HEK293 (cell line): ENCODE measurements around the gene MARK4.

Source experiments
- CTCF ChIA-PET: fragments of 350-600 bp; formaldehyde crosslinking; extraction: SDS; loops from one replicate; lab custom pipeline; 2021; ENCODE audit warnings: antibody characterized with exemption; lab: Yijun Ruan, JAX
- POLR2A ChIA-PET: fragments of 300-600 bp; formaldehyde crosslinking; extraction: SDS; loops from one replicate; lab custom pipeline; 2020; ENCODE audit warnings: antibody characterized with exemption, inconsistent platforms; lab: Yijun Ruan, JAX
- H3K27ac ChIP-seq: fragments of 200-500 bp; sonication (Bioruptor generic); 2 replicates; pipeline ENCODE4 v1.5.1; 2014; ENCODE audit warnings: low read depth, low read length, control low read depth, inconsistent platforms; ENCODE audit errors: extremely low read depth
- H3K36me3 ChIP-seq, 2 experiments: fragments of 200-500 bp in 1 of 2; sonication (Bioruptor generic) in 1 of 2; 1 replicate in 1 of 2; 2 replicates in 1 of 2; pipeline ENCODE4 v1.5.1; 2014 to 2017; ENCODE audit warnings: inconsistent platforms in 2 of 2, low read length in 2 of 2; ENCODE audit not compliant: control insufficient read depth in 2 of 2, insufficient read depth in 1 of 2
- H3K4me1 ChIP-seq: fragments of 200-500 bp; sonication (Bioruptor generic); 2 replicates; pipeline ENCODE4 v1.5.1; 2014; ENCODE audit warnings: mild to moderate bottlenecking, low read length, inconsistent platforms; ENCODE audit not compliant: control insufficient read depth, insufficient read depth
- H3K4me3 ChIP-seq: 2 replicates; pipeline ENCODE4 v1.5.1; 2011; ENCODE audit warnings: low read depth, mild to moderate bottlenecking, control low read depth, low read length, moderate library complexity
- H3K9me3 ChIP-seq: fragments of 200-500 bp; sonication (Bioruptor generic); 2 replicates; pipeline ENCODE4 v1.5.1; 2014; ENCODE audit warnings: low read depth, low read length, inconsistent platforms; ENCODE audit not compliant: control insufficient read depth, insufficient read depth
- AEBP2 ChIP-seq: fragments of 450-650 bp; formaldehyde crosslinking; IDR thresholded peaks from 2 replicates; pipeline ENCODE4 v1.5.1; 2016; ENCODE audit warnings: missing biosample characterization, missing genetic modification characterization, borderline replicate concordance
- ATF2 ChIP-seq: fragments of 450-650 bp; formaldehyde crosslinking; IDR thresholded peaks from 2 replicates; pipeline ENCODE4 v1.5.1; 2016; ENCODE audit warnings: missing biosample characterization, missing genetic modification characterization, low read depth
- ELK4 ChIP-seq: IDR thresholded peaks from 2 replicates; pipeline ENCODE4 v1.6.1; 2011; ENCODE audit warnings: mild to moderate bottlenecking, low read depth, low read length, borderline replicate concordance
- GLI4 ChIP-seq: fragments of 450-650 bp; formaldehyde crosslinking; IDR thresholded peaks from 2 replicates; pipeline ENCODE4 v1.5.1; 2016; ENCODE audit warnings: missing biosample characterization, missing genetic modification characterization
- HOXC10 ChIP-seq: sonication (generic); formaldehyde crosslinking; IDR thresholded peaks from 2 replicates; pipeline ENCODE4 v1.8.1; 2023; ENCODE audit warnings: mild to moderate bottlenecking, missing genetic modification reagents
- KLF16 ChIP-seq: fragments of 450-650 bp; formaldehyde crosslinking; IDR thresholded peaks from 2 replicates; pipeline ENCODE4 v1.5.1; 2017; ENCODE audit warnings: missing biosample characterization, missing genetic modification characterization
- KLF9 ChIP-seq: fragments of 450-650 bp; formaldehyde crosslinking; IDR thresholded peaks from 2 replicates; pipeline ENCODE4 v1.5.1; 2016; ENCODE audit warnings: missing biosample characterization, missing genetic modification characterization, low read depth
- PRDM10 ChIP-seq: fragments of 450-650 bp; formaldehyde crosslinking; IDR thresholded peaks from 2 replicates; pipeline ENCODE4 v1.5.1; 2016; ENCODE audit warnings: missing biosample characterization, missing genetic modification characterization
- SCRT2 ChIP-seq: fragments of 450-650 bp; formaldehyde crosslinking; IDR thresholded peaks from 2 replicates; pipeline ENCODE4 v1.5.1; 2016; ENCODE audit warnings: missing biosample characterization, missing genetic modification characterization
- ZBTB1 ChIP-seq: fragments of 450-650 bp; formaldehyde crosslinking; IDR thresholded peaks from 2 replicates; pipeline ENCODE4 v1.5.1; 2016; ENCODE audit warnings: missing biosample characterization, missing genetic modification characterization
- ZFP69B ChIP-seq: fragments of 450-650 bp; formaldehyde crosslinking; IDR thresholded peaks from 2 replicates; pipeline ENCODE4 v1.5.1; 2016; ENCODE audit warnings: missing biosample characterization, missing genetic modification characterization
- ZNF174 ChIP-seq: fragments of 450-650 bp; formaldehyde crosslinking; IDR thresholded peaks from 2 replicates; pipeline ENCODE4 v1.5.0; 2017; ENCODE audit warnings: missing biosample characterization, mild to moderate bottlenecking, missing genetic modification characterization
- ZNF184 ChIP-seq: fragments of 450-650 bp; IDR thresholded peaks from 2 replicates; pipeline ENCODE4 v1.5.1; 2018; ENCODE audit warnings: missing biosample characterization, mild to moderate bottlenecking, missing genetic modification characterization
- ZNF248 ChIP-seq: fragments of 450-650 bp; formaldehyde crosslinking; IDR thresholded peaks from 2 replicates; pipeline ENCODE4 v1.5.1; 2017; ENCODE audit warnings: missing biosample characterization, missing genetic modification characterization
- ZNF26 ChIP-seq: fragments of 450-650 bp; formaldehyde crosslinking; IDR thresholded peaks from 2 replicates; pipeline ENCODE4 v1.5.1; 2016; ENCODE audit warnings: missing biosample characterization, missing genetic modification characterization
- ZNF280D ChIP-seq: fragments of 450-650 bp; formaldehyde crosslinking; IDR thresholded peaks from 2 replicates; pipeline ENCODE4 v1.5.1; 2016; ENCODE audit warnings: missing biosample characterization, missing genetic modification characterization
- ZNF639 ChIP-seq: fragments of 450-650 bp; formaldehyde crosslinking; IDR thresholded peaks from 2 replicates; pipeline ENCODE4 v1.5.1; 2016; ENCODE audit warnings: missing biosample characterization, missing genetic modification characterization
- ZNF654 ChIP-seq: fragments of 450-650 bp; formaldehyde crosslinking; IDR thresholded peaks from 2 replicates; pipeline ENCODE4 v1.5.1; 2016; ENCODE audit warnings: low read depth, missing biosample characterization, missing genetic modification characterization
- ZNF692 ChIP-seq: fragments of 450-650 bp; formaldehyde crosslinking; IDR thresholded peaks from 2 replicates; pipeline ENCODE4 v1.5.1; 2016; ENCODE audit warnings: missing biosample characterization, missing genetic modification characterization
- ZXDB ChIP-seq: fragments of 450-650 bp; formaldehyde crosslinking; IDR thresholded peaks from 2 replicates; pipeline ENCODE4 v1.5.1; 2016; ENCODE audit warnings: missing biosample characterization, missing genetic modification characterization

MARK4 gene

GRCh38 chr19:45348367-45349125 is 97.5 kb downstream of the MARK4 start:
- ChIA-PET CTCF (no interaction called here), POLR2A (no interaction called here)
- Histone ChIP-seq H3K4me3 (no peak overlapping the region), H3K36me3 (peaks cover 9 to 59% of the 10 kb centered on the region in 2 experiments), H3K9me3 (no peaks in the 10 kb centered on the region), H3K4me1 (no peaks in the 10 kb centered on the region), H3K27ac (no peak overlapping the region)
- TF ChIP-seq ZNF26 (tag by site-specific recombination) = no peak
- no peak for TF ChIP-seq AEBP2 (tag by site-specific recombination)
- TF ChIP-seq ELK4 = no peak
- no peak for TF ChIP-seq ZNF184 (tag by site-specific recombination)
- no peak for TF ChIP-seq KLF16 (tag by site-specific recombination)
- TF ChIP-seq ZNF639 (tag by site-specific recombination) = no peak
- TF ChIP-seq ZNF174 = no peak
- no peak for TF ChIP-seq ATF2 (tag by site-specific recombination)
- no peak for TF ChIP-seq HOXC10 (CRISPR knock-in tag)
- TF ChIP-seq ZNF692 = peak; percentile 88
- TF ChIP-seq ZXDB (tag by site-specific recombination) = peak; percentile 52; the same call in 1 of the 2 replicates
- TF ChIP-seq ZNF280D = no peak
- peak; percentile 59; the same call in 1 of the 2 replicates for TF ChIP-seq ZFP69B (tag by site-specific recombination)
- TF ChIP-seq KLF9 (tag by site-specific recombination) = no peak
- TF ChIP-seq ZNF654 = no peak
- no peak for TF ChIP-seq SCRT2
- TF ChIP-seq ZNF248 (tag by site-specific recombination) = no peak
- no peak for TF ChIP-seq GLI4 (tag by site-specific recombination)
- no peak for TF ChIP-seq ZBTB1 (tag by site-specific recombination)
- TF ChIP-seq PRDM10 (tag by site-specific recombination) = peak; percentile 29; the same call in 1 of the 2 replicates
